Muscle of leg (tissue), 11 donors: ENCODE measurements around the gene KIF25. TPM values are rescaled to one million over a fixed set of nuclear protein-coding genes. Genes with fewer than 3 reads are reported as not detected.

ENCODE experiments used
- DNase-seq: peaks from one replicate; pipeline ENCODE4 v3.0.0; 2013
- H3K27ac ChIP-seq: one replicate; pipeline ENCODE4 v1.5.1; 2013; ENCODE audit warnings: mild to moderate bottlenecking, low read length, control low read depth
- H3K27me3 ChIP-seq: one replicate; pipeline ENCODE4 v1.6.1; 2013; ENCODE audit warnings: low read length; ENCODE audit not compliant: control insufficient read depth, insufficient read depth
- H3K36me3 ChIP-seq: one replicate; pipeline ENCODE4 v1.6.1; 2013; ENCODE audit warnings: low read length; ENCODE audit not compliant: control insufficient read depth, insufficient read depth
- H3K4me1 ChIP-seq: one replicate; pipeline ENCODE4 v1.6.1; 2013; ENCODE audit warnings: low read length; ENCODE audit not compliant: control insufficient read depth, insufficient read depth
- H3K4me3 ChIP-seq: one replicate; pipeline ENCODE4 v1.5.1; 2013; ENCODE audit warnings: low read length, control low read depth
- H3K9me3 ChIP-seq: replicated peaks from 2 replicates; pipeline ENCODE4 v1.6.1; 2013; ENCODE audit warnings: low read depth, low read length; ENCODE audit not compliant: control insufficient read depth
- WGBS: methylation state at CpG from one replicate; pipeline ENCODE4 v1.1.5; 2013; ENCODE audit warnings: missing lambda C conversion rate; ENCODE audit not compliant: insufficient coverage; 5-methylcytosine and 5-hydroxymethylcytosine counted together
- polyA plus RNA-seq, 8 donors: library from polyadenylated mRNA; unstranded; fragments of 120-200 nt; gene quantifications; one replicate each; pipeline versions ENCODE4 v1.2.1 to v1.2.3, GENCODE V29; 2013; ENCODE audit warnings: inconsistent platforms in 1 of 8, low replicate concordance in 1 of 8; ENCODE audit not compliant: insufficient read length in 8 of 8, insufficient read depth in 1 of 8
- total RNA-seq: library from RNA; stranded (reverse); fragments of 120-200 nt; gene quantifications from one replicate; pipeline ENCODE4 v1.2.4, GENCODE V29; 2013

KIF25 gene
- total and polyA plus RNA-seq, 9 donors: 0.24 to 1.8 (median 0.69) TPM

GRCh38 chr6:168016176-168016620 lies 18.7 kb downstream of the KIF25 start:
- Histone ChIP-seq H3K27ac (no peak overlapping the region), H3K9me3 (peaks cover 11% of the 10 kb centered on the region), H3K27me3 (no peaks in the 10 kb centered on the region), H3K36me3 (no peaks in the 10 kb centered on the region), H3K4me1 (peaks cover 17% of the 10 kb centered on the region), H3K4me3 (no peak overlapping the region)
- 54% methylated on average over 13 of the region's 18 CpGs for WGBS
- no peak for DNase-seq

- Histone ChIP-seq H3K27ac (no peak overlapping the region), H3K4me3 (no peak overlapping the region), H3K9me3 (peaks cover 6% of the 10 kb centered on the region), H3K4me1 (peaks cover 17% of the 10 kb centered on the region), H3K27me3 (no peaks in the 10 kb centered on the region), H3K36me3 (no peaks in the 10 kb centered on the region)
- WGBS: 61% methylated on average over 9 of the region's 18 CpGs
- peak; percentile 76 for DNase-seq
Measured at GRCh38 chr6:168016721-168017525, 19.5 kb downstream of the KIF25 start.

- Histone ChIP-seq H3K4me3 (no peak overlapping the region), H3K36me3 (no peaks in the 10 kb centered on the region), H3K9me3 (peaks cover 1% of the 10 kb centered on the region), H3K27me3 (no peaks in the 10 kb centered on the region), H3K27ac (no peak overlapping the region), H3K4me1 (peaks cover 17% of the 10 kb centered on the region)
- no peak for DNase-seq
- 48% methylated on average over 6 of the region's 11 CpGs for WGBS
Measured at GRCh38 chr6:168017629-168018028, 20.2 kb downstream of the KIF25 start.

DNA sequence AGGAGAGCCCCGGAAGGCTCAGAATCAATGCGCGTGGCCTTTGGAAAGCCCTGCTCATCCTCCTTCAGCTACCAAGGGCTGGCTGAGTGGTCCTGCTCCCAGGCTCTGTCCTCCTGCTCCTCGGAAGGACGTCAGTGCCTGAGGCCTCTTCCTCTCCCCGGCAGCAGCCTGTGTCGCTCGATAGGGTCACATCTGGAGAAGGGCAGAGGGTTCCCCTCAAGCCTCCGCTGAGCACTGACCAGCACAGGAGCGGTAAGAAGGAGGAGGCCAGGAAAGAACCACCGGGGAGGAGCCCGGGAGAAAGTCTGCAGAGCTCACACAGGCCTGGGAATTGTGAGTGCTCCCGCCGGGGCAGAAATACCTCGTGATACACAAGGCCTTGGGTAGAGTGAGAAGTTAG lies 21.2 kb downstream of the KIF25 start:
- H3K27me3 ChIP-seq: no peaks in the 10 kb centered on the region
- WGBS: 69% methylated on average over 10 of the region's 15 CpGs
- no peak overlapping the region for H3K4me3 ChIP-seq
- DNase-seq: no peak
- no peaks in the 10 kb centered on the region for H3K9me3 ChIP-seq
- no peak overlapping the region for H3K27ac ChIP-seq
- peaks cover 17% of the 10 kb centered on the region for H3K4me1 ChIP-seq
- no peaks in the 10 kb centered on the region for H3K36me3 ChIP-seq

DNA sequence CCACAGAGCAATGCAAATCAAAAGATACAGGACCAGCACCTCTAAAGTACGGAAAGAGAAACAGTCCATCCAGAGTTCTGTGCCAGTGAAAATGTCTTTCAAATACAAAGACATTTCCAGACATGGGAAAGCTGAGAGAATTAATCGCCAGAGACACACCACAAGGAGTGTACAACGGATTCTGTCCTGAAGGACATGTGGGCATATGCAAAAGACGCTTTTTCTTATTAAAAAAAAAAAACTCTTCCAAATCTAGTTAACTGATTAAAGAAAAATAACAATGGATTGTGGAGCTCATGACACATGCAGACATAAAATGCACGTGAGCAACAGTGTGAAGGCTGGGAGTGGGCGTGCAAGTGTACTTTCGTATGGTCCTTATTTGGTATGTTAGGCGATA lies 22.8 kb downstream of the KIF25 start:
- Histone ChIP-seq H3K4me3 (no peak overlapping the region), H3K4me1 (peaks cover 12% of the 10 kb centered on the region), H3K27me3 (no peaks in the 10 kb centered on the region), H3K27ac (no peak overlapping the region), H3K9me3 (no peaks in the 10 kb centered on the region), H3K36me3 (no peaks in the 10 kb centered on the region)
- WGBS: 80% methylated on average over 1 of the region's 8 CpGs
- DNase-seq: no peak

GRCh38 chr6:168021581-168021980 lies 24.1 kb downstream of the KIF25 start:
- Histone ChIP-seq H3K36me3 (no peaks in the 10 kb centered on the region), H3K4me3 (no peak overlapping the region), H3K9me3 (no peaks in the 10 kb centered on the region), H3K4me1 (peaks cover 3% of the 10 kb centered on the region), H3K27me3 (no peaks in the 10 kb centered on the region), H3K27ac (no peak overlapping the region)
- WGBS: 60% methylated on average over 2 of the region's 5 CpGs
- DNase-seq: no peak

- H3K27ac ChIP-seq: no peak overlapping the region
- no peaks in the 10 kb centered on the region for H3K4me1 ChIP-seq
- no peaks in the 10 kb centered on the region for H3K36me3 ChIP-seq
- no peaks in the 10 kb centered on the region for H3K27me3 ChIP-seq
- WGBS: 61% methylated on average over 3 of the region's 7 CpGs
- H3K4me3 ChIP-seq: no peak overlapping the region
- H3K9me3 ChIP-seq: no peaks in the 10 kb centered on the region
- no peak for DNase-seq
Measured at GRCh38 chr6:168022488-168023321, 25.2 kb downstream of the KIF25 start.

GRCh38 chr6:168024951-168025510 lies 27.6 kb downstream of the KIF25 start:
- Histone ChIP-seq H3K9me3 (no peaks in the 10 kb centered on the region), H3K4me3 (no peak overlapping the region), H3K36me3 (no peaks in the 10 kb centered on the region), H3K27me3 (no peaks in the 10 kb centered on the region), H3K27ac (no peak overlapping the region), H3K4me1 (no peaks in the 10 kb centered on the region)
- DNase-seq: no peak
- WGBS: 79% methylated on average over 7 of the region's 18 CpGs

- H3K4me1 ChIP-seq: peaks cover 7% of the 10 kb centered on the region
- WGBS: 85% methylated on average over 15 of the region's 20 CpGs
Measured at GRCh38 chr6:168025831-168026710, 28.6 kb downstream of the KIF25 start.

More at GRCh38 chr6:168025831-168026710, 28.6 kb downstream of the KIF25 start:
- Histone ChIP-seq H3K9me3 (no peaks in the 10 kb centered on the region), H3K27me3 (no peaks in the 10 kb centered on the region), H3K27ac (no peak overlapping the region), H3K36me3 (no peaks in the 10 kb centered on the region), H3K4me3 (no peak overlapping the region)
- no peak for DNase-seq
